IMR-90 (cell line): ENCODE data around the gene MTAP. TPM values are rescaled to one million over a fixed set of nuclear protein-coding genes. Genes with fewer than 3 reads are reported as not detected.
A peak's percentile ranks its signal among the peaks of the same experiment; 100 is the strongest.

ENCODE experiments used
- ATAC-seq: fragments of 200-7000 bp; cut with Tn5 transposase; 2 replicates; pipeline ENCODE4 v1.9.1; 2020; ENCODE audit warnings: low read depth, mild to moderate bottlenecking, moderate library complexity
- BruUV-seq: library from RNA; stranded (reverse); fragments of 400-500 nt; replicated peaks from 2 replicates; lab custom pipeline; 2021; lab: Mats Ljungman, UMichigan
- CTCF ChIA-PET: fragments of 300-600 bp; formaldehyde crosslinking; extraction: SDS; loops from one replicate; lab custom pipeline; 2021; ENCODE audit warnings: antibody characterized with exemption; lab: Yijun Ruan, JAX
- POLR2A ChIA-PET: fragments of 300-600 bp; sonication (Branson Sonifier 250); formaldehyde crosslinking; loops from one replicate; lab custom pipeline; 2022; ENCODE audit warnings: antibody characterized with exemption; ENCODE audit not compliant: unreplicated experiment; lab: Charles Lee
- DNase-seq: peaks from one replicate; pipeline ENCODE4 v3.0.0; 2013
- H2AFZ ChIP-seq: replicated peaks from 2 replicates; pipeline ENCODE3; 2013; ENCODE audit warnings: low read length, mild to moderate bottlenecking; ENCODE audit not compliant: poor library complexity
- H2AK5ac ChIP-seq: 2 replicates; pipeline ENCODE4 v1.6.1; 2013; ENCODE audit warnings: low read depth, low read length, inconsistent platforms
- H2AK9ac ChIP-seq: replicated peaks from 2 replicates; pipeline ENCODE3; 2013; ENCODE audit warnings: mild to moderate bottlenecking, low read depth, low read length, moderate library complexity; ENCODE audit not compliant: poor library complexity
- H2BK120ac ChIP-seq: 2 replicates; pipeline ENCODE4 v1.6.1; 2013; ENCODE audit warnings: low read depth, low read length, inconsistent platforms
- H2BK15ac ChIP-seq: 3 replicates; pipeline ENCODE4 v1.6.1; 2013; ENCODE audit warnings: low read depth, low read length, inconsistent platforms
- H2BK20ac ChIP-seq: 2 replicates; pipeline ENCODE4 v1.6.1; 2013; ENCODE audit warnings: low read depth, mild to moderate bottlenecking, inconsistent platforms, low read length, moderate library complexity
- H2BK5ac ChIP-seq: 2 replicates; pipeline ENCODE4 v1.6.1; 2013; ENCODE audit warnings: mild to moderate bottlenecking, low read depth, low read length, inconsistent platforms; ENCODE audit not compliant: poor library complexity, severe bottlenecking
- H3K14ac ChIP-seq: replicated peaks from 2 replicates; pipeline ENCODE4 v1.6.1; 2013; ENCODE audit warnings: low read depth, low read length, inconsistent platforms
- H3K18ac ChIP-seq: 2 replicates; pipeline ENCODE4 v1.6.1; 2013; ENCODE audit warnings: low read depth, low read length, control low read depth
- H3K23ac ChIP-seq: 2 replicates; pipeline ENCODE4 v1.6.1; 2013; ENCODE audit warnings: low read depth, low read length, inconsistent platforms
- H3K27ac ChIP-seq: 2 replicates; pipeline ENCODE4 v1.5.1; 2013; ENCODE audit warnings: mild to moderate bottlenecking, control low read depth, low read length; ENCODE audit not compliant: insufficient read depth
- H3K27me3 ChIP-seq: 2 replicates; pipeline ENCODE4 v1.6.1; 2013; ENCODE audit warnings: low read length; ENCODE audit not compliant: control insufficient read depth, insufficient read depth
- H3K36me3 ChIP-seq: 2 replicates; pipeline ENCODE4 v1.6.1; 2013; ENCODE audit warnings: low read length, mixed read lengths; ENCODE audit not compliant: control insufficient read depth, insufficient read depth
- H3K4ac ChIP-seq: 2 replicates; pipeline ENCODE4 v1.6.1; 2013; ENCODE audit warnings: low read depth, low read length, inconsistent platforms
- H3K4me1 ChIP-seq: 2 replicates; pipeline ENCODE4 v1.6.1; 2013; ENCODE audit warnings: low read length, mixed read lengths; ENCODE audit not compliant: control insufficient read depth, insufficient read depth
- H3K4me2 ChIP-seq: 2 replicates; pipeline ENCODE4 v1.6.1; 2013; ENCODE audit warnings: low read depth, mild to moderate bottlenecking, control low read depth, low read length, moderate library complexity
- H3K4me3 ChIP-seq: 2 replicates; pipeline ENCODE4 v1.5.1; 2013; ENCODE audit warnings: low read depth, mild to moderate bottlenecking, control low read depth, low read length, moderate library complexity; ENCODE audit not compliant: insufficient read depth
- H3K56ac ChIP-seq: 2 replicates; pipeline ENCODE4 v1.6.1; 2013; ENCODE audit warnings: low read length, inconsistent platforms; ENCODE audit not compliant: insufficient read depth; ENCODE audit errors: extremely low read depth
- H3K79me1 ChIP-seq, 2 experiments: 2 replicates each; pipeline ENCODE4 v1.6.1; 2013; ENCODE audit warnings: low read length in 2 of 2, inconsistent platforms in 1 of 2, low read depth in 1 of 2
- H3K9ac ChIP-seq: 2 replicates; pipeline ENCODE4 v1.6.1; 2013; ENCODE audit warnings: low read depth, low read length, control low read depth
- H3K9me1 ChIP-seq: 2 replicates; pipeline ENCODE4 v1.6.1; 2013; ENCODE audit warnings: low read length, inconsistent platforms; ENCODE audit not compliant: insufficient read depth
- H3K9me3 ChIP-seq: 2 replicates; pipeline ENCODE4 v1.6.1; 2013; ENCODE audit warnings: low read length; ENCODE audit not compliant: control insufficient read depth, insufficient read depth
- H4K20me1 ChIP-seq: 2 replicates; pipeline ENCODE4 v1.6.1; 2013; ENCODE audit warnings: low read length, inconsistent platforms; ENCODE audit not compliant: insufficient read depth
- H4K5ac ChIP-seq: 2 replicates; pipeline ENCODE4 v1.6.1; 2013; ENCODE audit warnings: mild to moderate bottlenecking, low read depth, low read length, control low read depth
- H4K8ac ChIP-seq, 2 experiments: 2 replicates each; pipeline ENCODE4 v1.6.1; 2013; ENCODE audit warnings: low read depth in 2 of 2, low read length in 2 of 2, control low read depth in 1 of 2, inconsistent platforms in 1 of 2
- H4K91ac ChIP-seq: 2 replicates; pipeline ENCODE4 v1.6.1; 2013; ENCODE audit warnings: low read depth, low read length, inconsistent platforms; ENCODE audit not compliant: insufficient read depth
- CEBPB ChIP-seq: IDR thresholded peaks from 2 replicates; pipeline ENCODE4 v1.6.1; 2012; ENCODE audit warnings: low read depth, low read length, improper control_type of control experiment
- ELK1 ChIP-seq: fragments of 150-350 bp; IDR thresholded peaks from 2 replicates; pipeline ENCODE4 v1.6.1; 2016; ENCODE audit warnings: low read depth, mild to moderate bottlenecking, low read length, moderate library complexity, borderline replicate concordance
- WGBS, 2 experiments: methylation state at CpG; one replicate each; pipeline versions ENCODE4 v1.1.5 to v1.1.7; 2013; ENCODE audit warnings: missing lambda C conversion rate in 2 of 2; ENCODE audit not compliant: insufficient read length in 1 of 2; ENCODE audit errors: extremely low coverage in 2 of 2; 5-methylcytosine and 5-hydroxymethylcytosine counted together
- dilution Hi-C: fragments of 300-500 bp; cut with HindIII; formaldehyde crosslinking; loops from one replicate; pipeline ENCODE4 v1.14.3; 2018; ENCODE audit warnings: low sequenced_read_pairs; ENCODE audit not compliant: unreplicated experiment
- in situ Hi-C: fragments of 300-500 bp; cut with MboI; formaldehyde crosslinking; loops from 3 replicates; pipeline ENCODE4 v1.14.3; 2019; ENCODE audit warnings: low sequenced_read_pairs, inconsistent platforms, mixed read lengths
- intact Hi-C: fragments of 100-400 bp; cut with micrococcal nuclease; formaldehyde crosslinking; loops from 2 replicates; pipeline ENCODE4 v1.10.0; 2022
- polyA plus RNA-seq, 3 experiments: library from polyadenylated mRNA; depleted of rRNA; stranded (reverse); fragments of >200 nt; gene quantifications; 2 replicates each; pipeline ENCODE4 v1.2.3, GENCODE V29; 2012; ENCODE audit warnings: low replicate concordance in 1 of 3
- total RNA-seq: library from RNA; depleted of rRNA; stranded (reverse); fragments of >200 nt; gene quantifications from 2 replicates; pipeline ENCODE4 v1.2.3, GENCODE V29; 2012

The MTAP gene
- total and polyA plus RNA-seq, 2 of the 4 experiments (the other 2 are of a cell fraction): 15.7 to 50.9 TPM

DNA sequence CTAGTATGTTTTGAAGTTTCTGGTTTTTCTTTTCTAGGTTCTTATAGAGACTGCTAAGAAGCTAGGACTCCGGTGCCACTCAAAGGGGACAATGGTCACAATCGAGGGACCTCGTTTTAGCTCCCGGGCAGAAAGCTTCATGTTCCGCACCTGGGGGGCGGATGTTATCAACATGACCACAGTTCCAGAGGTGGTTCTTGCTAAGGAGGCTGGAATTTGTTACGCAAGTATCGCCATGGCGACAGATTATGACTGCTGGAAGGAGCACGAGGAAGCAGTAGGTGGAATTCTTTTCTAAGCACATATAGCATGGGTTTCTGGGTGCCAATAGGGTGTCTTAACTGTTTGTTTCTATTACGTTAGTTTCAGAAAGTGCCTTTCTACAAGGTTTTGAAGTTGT is 52.2 kb downstream of the MTAP start:
- Histone ChIP-seq H3K27ac (no peak overlapping the region), H2AK9ac (no peak overlapping the region), H3K27me3 (no peaks in the 10 kb centered on the region), H3K9me1 (0 out of 2 replicates have a peak, but pooled peaks cover 4% of the 10 kb centered on the region), H4K20me1 (0 out of 2 replicates have a peak, but pooled peaks cover 5% of the 10 kb centered on the region), H3K79me1 (peaks cover 16 to 29% of the 10 kb centered on the region in 2 experiments), H3K56ac (no peak overlapping the region), H3K23ac (no peak overlapping the region), H4K8ac (no peak overlapping the region), H2BK15ac (no peak overlapping the region), H2AFZ (no peak overlapping the region), H3K9me3 (no peaks in the 10 kb centered on the region), H3K4me3 (no peak overlapping the region), H3K4me2 (no peak overlapping the region), H4K5ac (no peak overlapping the region), H3K9ac (no peak overlapping the region), H2BK20ac (no peak overlapping the region), H4K91ac (no peak overlapping the region), H3K36me3 (peaks cover 17% of the 10 kb centered on the region), H3K14ac (no peak overlapping the region), H2AK5ac (no peak overlapping the region), H3K18ac (no peak overlapping the region), H2BK5ac (no peak overlapping the region), H3K4ac (no peak overlapping the region), H3K4me1 (peaks cover 9% of the 10 kb centered on the region), H2BK120ac (no peak overlapping the region)
- in situ Hi-C loops (no loop called here), intact Hi-C loops (no loop called here), dilution Hi-C loops (no loop called here)
- CTCF ChIA-PET: interaction anchor here (1.0 kb wide), 1 partner anchor 18 kb away, joined by 3 read pairs; no protein-coding TSS in a partner anchor
- BruUV-seq: no TSS peak
- no peak for TF ChIP-seq ELK1
- TF ChIP-seq CEBPB: peak; percentile 91
- peak; percentile 78 for DNase-seq
- POLR2A ChIA-PET: interaction anchor here (1.0 kb wide), 1 partner anchor 19 kb away, joined by 3 read pairs; no protein-coding TSS in a partner anchor
- no CpG with 5 or more reads among the region's 11 CpGs for WGBS, 2 experiments
- peak; percentile 21; the same call in 1 of the 2 replicates for ATAC-seq
